ENCODE results near the gene ST8SIA2.
A peak's percentile ranks its signal among the peaks of the same experiment; 100 is the strongest.

Gene ST8SIA2

GRCh38 chr15:92416557-92416956 lies 22.9 kb downstream of the ST8SIA2 start:
- Mint-ChIP-seq H3K36me3 (ENCODE audit: low read depth) (peaks cover 69% of the 10 kb centered on the region), H3K4me3 (no peak overlapping the region), H3K9me3 (no peaks in the 10 kb centered on the region), H3K4me1 (peaks cover 37% of the 10 kb centered on the region), H3K27ac (no peak overlapping the region), H3K27me3 (ENCODE audit: low read depth, poor library complexity) (peaks cover 3% of the 10 kb centered on the region)
- DNase-seq, result no peak
- TF ChIP-seq CTCF (IDR thresholded peaks at IDR 0.05), result no peak

GRCh38 chr15:92417716-92418115 lies 24.0 kb downstream of the ST8SIA2 start:
- H3K36me3 Mint-ChIP-seq (ENCODE audit: low read depth), result peaks cover 81% of the 10 kb centered on the region
- no peak for TF ChIP-seq CTCF (IDR thresholded peaks at IDR 0.05)
- peaks cover 33% of the 10 kb centered on the region for H3K4me1 Mint-ChIP-seq
- H3K4me3 Mint-ChIP-seq, result no peak overlapping the region
- no peak overlapping the region for H3K27ac Mint-ChIP-seq
- no peaks in the 10 kb centered on the region for H3K9me3 Mint-ChIP-seq
- H3K27me3 Mint-ChIP-seq (ENCODE audit: low read depth, poor library complexity), result peaks cover 3% of the 10 kb centered on the region
- no peak for DNase-seq

- Mint-ChIP-seq H3K36me3 (ENCODE audit: low read depth) (peaks cover 84% of the 10 kb centered on the region), H3K4me1 (peaks cover 24% of the 10 kb centered on the region), H3K27me3 (ENCODE audit: low read depth, poor library complexity) (peaks cover 3% of the 10 kb centered on the region), H3K4me3 (no peak overlapping the region), H3K27ac (no peak overlapping the region), H3K9me3 (no peaks in the 10 kb centered on the region)
- no peak for DNase-seq
- no peak for TF ChIP-seq CTCF (IDR thresholded peaks at IDR 0.05)
Observed at GRCh38 chr15:92418864-92419263, 25.2 kb downstream of the ST8SIA2 start.

- Mint-ChIP-seq H3K36me3 (ENCODE audit: low read depth) (peaks cover 55% of the 10 kb centered on the region), H3K9me3 (no peaks in the 10 kb centered on the region), H3K27ac (no peak overlapping the region), H3K27me3 (ENCODE audit: low read depth, poor library complexity) (no peaks in the 10 kb centered on the region), H3K4me1 (peaks cover 35% of the 10 kb centered on the region), H3K4me3 (no peak overlapping the region)
- DNase-seq, result no peak
- TF ChIP-seq CTCF (IDR thresholded peaks at IDR 0.05), result no peak
Observed at GRCh38 chr15:92421976-92422375, 28.3 kb downstream of the ST8SIA2 start.

- Mint-ChIP-seq H3K9me3 (no peaks in the 10 kb centered on the region), H3K36me3 (ENCODE audit: low read depth) (peaks cover 36% of the 10 kb centered on the region), H3K27ac (peak overlapping the region; percentile 50), H3K27me3 (ENCODE audit: low read depth, poor library complexity) (no peaks in the 10 kb centered on the region), H3K4me3 (peak overlapping the region; percentile 4), H3K4me1 (peaks cover 36% of the 10 kb centered on the region)
- DNase-seq, result no peak
- TF ChIP-seq CTCF (IDR thresholded peaks at IDR 0.05), result no peak
Observed at GRCh38 chr15:92425578-92426225, 32.0 kb downstream of the ST8SIA2 start.

- H3K27me3 Mint-ChIP-seq (ENCODE audit: low read depth, poor library complexity), result no peaks in the 10 kb centered on the region
- H3K27ac Mint-ChIP-seq, result peak overlapping the region; percentile 53
- H3K4me3 Mint-ChIP-seq, result no peak overlapping the region
- peaks cover 46% of the 10 kb centered on the region for H3K4me1 Mint-ChIP-seq
- no peaks in the 10 kb centered on the region for H3K9me3 Mint-ChIP-seq
- H3K36me3 Mint-ChIP-seq (ENCODE audit: low read depth), result peaks cover 26% of the 10 kb centered on the region
- no peak for TF ChIP-seq CTCF (IDR thresholded peaks at IDR 0.05)
- DNase-seq, result no peak
Observed at GRCh38 chr15:92429378-92430068, 35.8 kb downstream of the ST8SIA2 start.

Data from nephron progenitor cell (in vitro differentiated cells).